GM12878 (cell line): Measurements from ENCODE around the gene FNDC3B. TPM values are rescaled to one million over a fixed set of nuclear protein-coding genes. Genes with fewer than 3 reads are reported as not detected.

Experiments used
- ATAC-seq: fragments of 200-7000 bp; cut with Tn5 transposase; 3 replicates; pipeline ENCODE4 v1.9.1; 2020; ENCODE audit warnings: mild to moderate bottlenecking, moderate library complexity
- BruUV-seq: library from RNA; stranded (reverse); fragments of 400-500 nt; replicated peaks from 2 replicates; lab custom pipeline; 2021; lab: Mats Ljungman, UMichigan
- CTCF ChIA-PET: fragments of 300-600 bp; sonication (Branson Sonifier 250); formaldehyde crosslinking; extraction: SDS; loops from one replicate; lab custom pipeline; 2021; ENCODE audit warnings: inconsistent platforms; lab: Yijun Ruan, JAX
- POLR2A ChIA-PET: fragments of 350-600 bp; formaldehyde crosslinking; extraction: SDS; loops from one replicate; lab custom pipeline; 2021; ENCODE audit warnings: inconsistent platforms; lab: Charles Lee
- RAD21 ChIA-PET: fragments of 300-600 bp; sonication (Branson Sonifier 250); formaldehyde crosslinking; loops from one replicate; lab custom pipeline; 2023; ENCODE audit warnings: antibody characterized with exemption; ENCODE audit not compliant: unreplicated experiment; lab: Charles Lee
- SMC1A ChIA-PET: fragments of 300-600 bp; sonication (Branson Sonifier 250); formaldehyde crosslinking; loops from one replicate; lab custom pipeline; 2023; ENCODE audit not compliant: unreplicated experiment, uncharacterized antibody; lab: Charles Lee
- DNase-seq: peaks from one replicate; pipeline ENCODE4 v3.0.0-alpha.2; 2011; ENCODE audit warnings: low read depth, low spot score
- FAIRE-seq: peaks from 3 replicates; lab custom pipeline; 2011; peaks lifted over from hg19 to GRCh38; lab: Jason Lieb, UNC
- H2AFZ ChIP-seq: 2 replicates; pipeline ENCODE4 v1.6.0; 2011; ENCODE audit warnings: low read depth, low read length, control low read depth; ENCODE audit not compliant: control insufficient read depth
- H3K27ac ChIP-seq: 2 replicates; pipeline ENCODE4 v1.5.1; 2011; ENCODE audit warnings: control low read depth; ENCODE audit not compliant: control insufficient read depth, insufficient read depth
- H3K27me3 ChIP-seq, 2 experiments: replicated peaks in 1 of 2; 2 replicates each; pipeline versions ENCODE4 v1.6.0 to v1.6.1; 2011; ENCODE audit warnings: low read length in 1 of 2; ENCODE audit not compliant: control insufficient read depth in 2 of 2, insufficient read depth in 2 of 2
- H3K36me3 ChIP-seq, 2 experiments: 2 replicates each; pipeline ENCODE4 v1.5.1; 2011; ENCODE audit warnings: low read length in 1 of 2; ENCODE audit not compliant: control insufficient read depth in 2 of 2, insufficient read depth in 2 of 2
- H3K4me1 ChIP-seq: 2 replicates; pipeline ENCODE4 v1.6.1; 2011; ENCODE audit warnings: mild to moderate bottlenecking, low read length, moderate library complexity, mixed read lengths; ENCODE audit not compliant: control insufficient read depth, insufficient read depth
- H3K4me2 ChIP-seq: 2 replicates; pipeline ENCODE4 v1.6.0; 2011; ENCODE audit warnings: control low read depth; ENCODE audit not compliant: control insufficient read depth, insufficient read depth
- H3K4me3 ChIP-seq: fragments of 200-600 bp; sonication (generic); 2 replicates; pipeline ENCODE4 v1.5.1; 2016
- H3K79me2 ChIP-seq: 2 replicates; pipeline ENCODE4 v1.6.0; 2011; ENCODE audit warnings: low read length; ENCODE audit not compliant: control insufficient read depth, insufficient read depth
- H3K9ac ChIP-seq: 2 replicates; pipeline ENCODE4 v1.8.0; 2011; ENCODE audit warnings: low read length, control low read depth, mixed read lengths; ENCODE audit not compliant: control insufficient read depth, insufficient read depth
- H3K9me3 ChIP-seq: replicated peaks from 3 replicates; pipeline ENCODE4 v1.5.1; 2011; ENCODE audit warnings: mild to moderate bottlenecking, low read length; ENCODE audit not compliant: control insufficient read depth, insufficient read depth
- H4K20me1 ChIP-seq: 2 replicates; pipeline ENCODE4 v1.6.0; 2011; ENCODE audit not compliant: control insufficient read depth, insufficient read depth
- ASH2L ChIP-seq: fragments of 300-600, 200-600 bp; sonication (generic); IDR thresholded peaks from 2 replicates; pipeline ENCODE4 v1.6.1; 2017; ENCODE audit warnings: low read depth, mild to moderate bottlenecking, borderline replicate concordance
- E4F1 ChIP-seq: fragments of 450-650 bp; IDR thresholded peaks from 2 replicates; pipeline ENCODE4 v1.6.1; 2018; ENCODE audit warnings: borderline replicate concordance, mild to moderate bottlenecking; ENCODE audit not compliant: partially characterized antibody
- LARP7 ChIP-seq: fragments of 450-650 bp; IDR thresholded peaks from 2 replicates; pipeline ENCODE4 v1.6.1; 2017; ENCODE audit warnings: mild to moderate bottlenecking
- NFIC ChIP-seq: IDR thresholded peaks from 2 replicates; pipeline ENCODE4 v1.6.1; 2012; ENCODE audit warnings: low read depth, mild to moderate bottlenecking, inconsistent platforms, low read length, moderate library complexity
- NFXL1 ChIP-seq: fragments of 450-650 bp; IDR thresholded peaks from 2 replicates; pipeline ENCODE4 v1.6.1; 2017; ENCODE audit warnings: antibody characterized with exemption, mild to moderate bottlenecking, borderline replicate concordance
- POLR2AphosphoS5 ChIP-seq: IDR thresholded peaks from 2 replicates; pipeline ENCODE4 v1.6.1; 2011; ENCODE audit warnings: mild to moderate bottlenecking, low read length, inconsistent platforms
- SMARCA5 ChIP-seq: fragments of 450-650 bp; IDR thresholded peaks from 2 replicates; pipeline ENCODE4 v1.6.1; 2017; ENCODE audit warnings: mild to moderate bottlenecking
- TCF3 ChIP-seq: IDR thresholded peaks from 2 replicates; pipeline ENCODE4 v1.6.1; 2012; ENCODE audit warnings: low read depth, mild to moderate bottlenecking, low read length, borderline replicate concordance; ENCODE audit not compliant: insufficient read depth
- WRNIP1 ChIP-seq: IDR thresholded peaks from 2 replicates; pipeline ENCODE4 v1.6.1; 2011; ENCODE audit warnings: low read depth, low read length, improper control_type of control experiment, borderline replicate concordance
- ZNF622 ChIP-seq: fragments of 450-650 bp; IDR thresholded peaks from 2 replicates; pipeline ENCODE4 v1.6.1; 2017; ENCODE audit warnings: mild to moderate bottlenecking, inconsistent platforms
- ZSCAN29 ChIP-seq: fragments of 450-650 bp; IDR thresholded peaks from 2 replicates; pipeline ENCODE4 v1.6.1; 2017; ENCODE audit warnings: mild to moderate bottlenecking, moderate library complexity
- WGBS: methylation state at CpG from one replicate; pipeline ENCODE4 v1.1.6; 2016; ENCODE audit warnings: low lambda C conversion rate; ENCODE audit not compliant: insufficient replicate concordance, insufficient coverage; ENCODE audit errors: missing lambda C conversion rate; 5-methylcytosine and 5-hydroxymethylcytosine counted together
- in situ Hi-C: fragments of 300-500 bp; cut with MboI; formaldehyde crosslinking; loops from 9 replicates; pipeline ENCODE4 v1.14.3; 2018; ENCODE audit warnings: mixed read lengths
- intact Hi-C: fragments of 100-400 bp; cut with micrococcal nuclease; formaldehyde crosslinking; loops from one replicate; pipeline ENCODE4 v1.14.2; 2022; ENCODE audit not compliant: unreplicated experiment
- polyA plus RNA-seq, 11 experiments: library from polyadenylated mRNA; depleted of rRNA in 4 of 11; unstranded in 6 of 11; stranded (reverse) in 5 of 11; fragments of >200 nt; fragmentation: Nextera tagmentation in 4 of 11; fragmentation: Illumina TruSeq in 1 of 11; extraction: Ambion mirVana in 4 of 11; extraction: Trizol in 1 of 11; gene quantifications; 1 replicate in 1 of 11; 2 replicates in 10 of 11; pipeline versions ENCODE4 v1.2.1 to v1.2.3, GENCODE V29; 2011 to 2016; ENCODE audit warnings: inconsistent platforms in 2 of 11, missing spikeins in 2 of 11, low read depth in 1 of 11
- total RNA-seq, 4 experiments: library from RNA; depleted of rRNA in 3 of 4; stranded (reverse); fragments of >200 nt in 3 of 4; fragmentation: Illumina TruSeq in 1 of 4; extraction: Trizol in 1 of 4; gene quantifications; 2 replicates each; pipeline versions ENCODE4 v1.2.1 to v1.2.3, GENCODE V29; 2013 to 2021

The FNDC3B gene
- total and polyA plus RNA-seq, 10 of the 15 experiments (the other 5 are each of a cell fraction or from before 2014, with no cell fraction given), result 7.9 to 35.0 (median 18.5) TPM

- Histone ChIP-seq H3K4me2 (no peak overlapping the region), H3K27ac (no peak overlapping the region), H3K9ac (no peak overlapping the region), H3K79me2 (peaks cover 24% of the 10 kb centered on the region), H2AFZ (no peak overlapping the region), H3K36me3 (peaks cover 2 to 3% of the 10 kb centered on the region in 2 experiments; a peak in 3 of 4 replicates), H3K27me3 (no peaks in the 10 kb centered on the region), H3K4me3 (no peak overlapping the region), H3K9me3 (no peaks in the 10 kb centered on the region), H4K20me1 (no peaks in the 10 kb centered on the region), H3K4me1 (peaks cover 16% of the 10 kb centered on the region)
- SMC1A ChIA-PET, result interaction anchor here (0.6 to 1.2 kb wide), 5 partner anchors 12 to 123 kb away, joined by 3 to 4 read pairs (median 3); no protein-coding TSS in a partner anchor
- no peak for DNase-seq
- WGBS, result 78% methylated on average over 4 of the region's 4 CpGs
- RAD21 ChIA-PET, result interaction anchor here (1.3 to 1.4 kb wide), 2 partner anchors 10 to 90 kb away, joined by 3 read pairs; no protein-coding TSS in a partner anchor
- ATAC-seq, result no peak
- POLR2A ChIA-PET, result interaction anchor here (0.5 to 1.3 kb wide), 2 partner anchors 77 to 401 kb away, joined by 3 to 4 read pairs; no protein-coding TSS in a partner anchor
- no TSS peak for BruUV-seq
- CTCF ChIA-PET, result interaction anchor here (1.1 to 1.2 kb wide), 2 partner anchors 9 to 15 kb away, joined by 3 to 4 read pairs; no protein-coding TSS in a partner anchor
- in situ Hi-C loops (no loop called here), intact Hi-C loops (no loop called here)
- FAIRE-seq, result no peak
- TF ChIP-seq E4F1, result no peak
- no peak for TF ChIP-seq ASH2L
- TF ChIP-seq ZNF622, result no peak
- no peak for TF ChIP-seq ZSCAN29
- no peak for TF ChIP-seq TCF3
- TF ChIP-seq NFXL1, result no peak
- no peak for TF ChIP-seq NFIC
- no peak for TF ChIP-seq SMARCA5
- no peak for TF ChIP-seq LARP7
- TF ChIP-seq WRNIP1, result no peak
- TF ChIP-seq POLR2AphosphoS5, result no peak
Measured at GRCh38 chr3:172223870-172224269, 184.5 kb downstream of the FNDC3B start.
